ENCODE data around the gene SLC12A5.

GRCh38 chr20:46108976-46109375, 80.0 kb downstream of the SLC12A5 start:
- TF ChIP-seq POLR2AphosphoS5 (IDR thresholded peaks at IDR 0.05; ENCODE audit: low read depth, low read length) = no peak
- TF ChIP-seq TAF1 (IDR thresholded peaks at IDR 0.05; ENCODE audit: borderline replicate concordance, insufficient read depth, low read length) = no peak
- no peak for TF ChIP-seq SIN3A (IDR thresholded peaks at IDR 0.05; ENCODE audit: borderline replicate concordance, insufficient read depth, low read length)
- no peak for TF ChIP-seq REST (IDR thresholded peaks at IDR 0.05; ENCODE audit: insufficient read depth in 1 of 2, low read depth in 2 of 2, low read length in 2 of 2)
